ENCODE data around the gene FMR1. TPM values are rescaled to one million over a fixed set of nuclear protein-coding genes. Genes with fewer than 3 reads are reported as not detected.

Gene FMR1
- total RNA-seq, 1 experiment from 2014 or later: 50.9 TPM

DNA sequence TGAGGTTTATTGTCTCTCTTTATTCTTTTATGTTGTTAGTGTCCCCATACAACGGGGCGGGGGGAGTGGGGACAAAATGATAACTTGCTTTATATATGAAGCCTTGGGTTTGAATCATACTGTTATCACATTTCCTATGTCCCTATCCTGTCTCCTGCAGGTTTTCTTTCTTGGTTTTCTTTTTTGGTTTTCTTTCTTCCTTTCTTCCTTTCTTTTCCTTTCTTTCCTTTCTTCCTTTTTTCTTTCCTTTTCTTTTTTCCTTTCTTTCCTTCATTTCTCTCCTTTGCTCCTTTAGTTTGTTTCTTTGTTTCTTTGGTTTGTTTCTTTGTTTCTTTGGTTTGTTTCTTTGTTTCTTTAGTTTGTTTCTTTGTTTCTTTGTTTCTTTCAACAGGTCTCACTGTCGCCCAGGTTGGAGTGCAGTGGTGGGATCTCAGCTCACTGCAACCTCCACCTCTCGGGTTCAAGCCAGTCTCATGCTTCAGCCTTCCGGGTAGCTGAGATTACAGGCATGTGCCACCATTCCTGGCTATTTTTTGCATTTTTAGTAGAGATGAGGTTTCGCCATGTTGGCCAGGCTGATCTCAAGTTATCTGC is 4.8 kb downstream of the FMR1 start:
- DNase-seq (ENCODE audit: low spot score): no peak

- no peak for DNase-seq (ENCODE audit: low spot score)
These were observed 6.3 kb downstream of the FMR1 start for GRCh38 chrX:147917700-147918695.

DNA sequence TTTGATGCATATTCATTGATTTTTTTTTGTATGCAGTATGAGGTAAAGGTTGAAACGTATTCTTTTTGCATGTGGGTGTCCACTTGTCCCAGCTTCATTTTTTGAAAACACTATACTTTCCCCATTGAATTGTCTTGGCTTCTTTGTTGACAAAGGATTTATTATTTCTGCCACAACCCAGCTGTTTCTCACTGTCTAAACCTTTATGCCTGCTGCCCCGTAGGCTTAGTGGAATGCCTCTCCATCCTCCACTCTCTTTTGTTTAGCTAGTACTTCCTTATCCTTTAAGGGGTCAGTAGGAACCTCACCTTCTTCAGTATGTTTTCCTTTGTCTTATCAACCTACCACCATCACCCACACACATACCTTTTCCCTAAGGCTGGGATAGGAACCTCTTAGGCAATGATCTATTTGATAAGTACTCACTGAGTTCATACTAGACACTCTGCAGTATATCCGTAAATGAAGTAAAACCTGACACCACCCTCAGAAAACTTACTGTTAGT is 8.5 kb downstream of the FMR1 start:
- DNase-seq (ENCODE audit: low spot score): no peak

DNA sequence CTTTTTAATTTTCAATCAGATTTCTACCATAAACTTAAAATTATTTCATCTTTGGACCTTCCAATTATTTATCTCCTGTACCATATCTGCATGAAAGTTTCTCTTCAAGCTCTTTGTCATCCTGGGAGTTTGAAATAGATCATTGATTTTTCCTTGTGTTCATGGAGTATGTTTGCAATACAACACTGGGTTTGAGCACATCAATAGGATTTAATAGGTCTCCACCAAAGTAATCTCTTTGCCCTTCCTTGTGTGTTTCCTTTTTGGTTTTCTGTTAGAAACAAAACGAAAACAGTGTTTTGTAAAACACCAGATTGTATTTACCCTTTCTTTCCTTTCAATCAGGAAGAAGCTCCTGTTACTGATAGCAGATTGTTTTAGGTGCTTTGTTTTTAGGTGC is 11.9 kb downstream of the FMR1 start:
- no peak for DNase-seq (ENCODE audit: low spot score)

DNA sequence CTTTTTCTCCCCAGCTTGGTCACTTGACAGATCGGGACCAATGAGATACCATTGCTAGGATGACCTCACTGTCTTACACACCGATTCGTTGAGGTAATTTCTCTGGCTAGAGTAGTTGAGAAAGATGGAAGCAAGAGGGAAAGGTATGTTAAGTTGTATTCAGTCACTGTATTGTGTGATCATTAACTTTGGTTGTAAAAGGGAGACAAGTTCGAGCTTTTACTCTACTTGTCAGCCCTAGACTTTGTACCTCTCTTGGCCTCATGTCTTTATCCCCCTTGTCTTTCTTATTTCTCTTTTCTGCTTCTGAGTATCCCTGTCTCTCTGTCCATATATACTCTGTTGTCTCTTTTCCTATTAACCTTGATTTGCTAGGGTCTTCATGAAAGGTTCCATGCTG is 15.5 kb downstream of the FMR1 start:
- no peak for DNase-seq (ENCODE audit: low spot score)

DNA sequence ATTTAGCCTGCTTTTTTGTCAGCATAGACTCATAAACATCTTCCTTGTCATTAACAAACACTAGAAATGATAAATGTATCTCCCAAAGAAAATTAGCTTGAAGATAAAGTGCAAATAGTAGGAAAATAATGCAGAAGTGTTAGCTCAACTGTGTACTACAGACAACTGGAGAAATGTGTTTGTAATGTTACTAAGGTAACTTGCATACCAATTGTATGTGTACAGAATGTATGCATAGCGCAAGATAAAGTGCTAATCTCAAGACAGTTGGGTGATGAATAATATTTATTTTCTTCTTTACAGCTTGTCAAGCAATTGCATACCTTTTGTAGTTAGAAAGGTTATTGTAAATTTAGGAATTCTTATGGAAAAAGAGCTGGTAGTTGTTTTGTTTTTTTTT is 22.1 kb downstream of the FMR1 start:
- no peak for DNase-seq (ENCODE audit: low spot score)

- no peak for DNase-seq (ENCODE audit: low spot score)
These were observed 23.5 kb downstream of the FMR1 start for GRCh38 chrX:147935156-147935758.

DNA sequence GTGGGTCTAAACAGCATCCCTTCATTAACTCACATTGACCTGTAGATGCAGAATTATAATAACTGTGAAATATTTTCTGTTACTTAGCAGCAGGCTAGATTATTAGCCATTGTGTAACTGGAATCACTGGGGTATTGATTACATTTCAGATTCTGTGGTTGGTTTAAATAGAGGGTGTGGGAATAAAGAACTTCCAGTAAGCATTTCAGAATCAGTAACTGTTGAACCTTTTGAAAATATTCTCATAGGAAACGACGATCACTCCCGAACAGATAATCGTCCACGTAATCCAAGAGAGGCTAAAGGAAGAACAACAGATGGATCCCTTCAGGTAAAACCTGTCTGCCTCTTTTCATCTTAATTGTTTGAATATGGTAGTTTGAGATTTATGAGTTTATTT is 33.6 kb downstream of the FMR1 start:
- DNase-seq (ENCODE audit: low spot score): no peak

- DNase-seq (ENCODE audit: low spot score): no peak
These were observed 36.8 kb downstream of the FMR1 start for GRCh38 chrX:147948531-147948930.

DNA sequence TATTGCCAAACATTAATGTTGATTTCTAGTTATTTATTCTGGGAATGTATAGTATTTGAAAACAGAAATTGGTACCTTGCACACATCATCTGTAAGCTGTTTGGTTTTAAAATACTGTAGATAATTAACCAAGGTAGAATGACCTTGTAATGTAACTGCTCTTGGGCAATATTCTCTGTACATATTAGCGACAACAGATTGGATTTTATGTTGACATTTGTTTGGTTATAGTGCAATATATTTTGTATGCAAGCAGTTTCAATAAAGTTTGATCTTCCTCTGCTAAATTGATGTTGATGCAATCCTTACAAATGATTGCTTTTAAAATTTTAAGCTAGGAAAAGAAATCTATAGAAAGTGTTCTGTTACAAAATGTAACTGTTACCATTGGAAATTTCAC is 38.6 kb downstream of the FMR1 start:
- no peak for DNase-seq (ENCODE audit: low spot score)

GRCh38 chrX:147953976-147954375 is 42.3 kb downstream of the FMR1 start:
- no peak for DNase-seq (ENCODE audit: low spot score)

GRCh38 chrX:147957291-147957690 is 45.6 kb downstream of the FMR1 start:
- no peak for DNase-seq (ENCODE audit: low spot score)

- DNase-seq (ENCODE audit: low spot score): peak; percentile 75
These were observed 46.6 kb downstream of the FMR1 start for GRCh38 chrX:147958291-147958690.

DNA sequence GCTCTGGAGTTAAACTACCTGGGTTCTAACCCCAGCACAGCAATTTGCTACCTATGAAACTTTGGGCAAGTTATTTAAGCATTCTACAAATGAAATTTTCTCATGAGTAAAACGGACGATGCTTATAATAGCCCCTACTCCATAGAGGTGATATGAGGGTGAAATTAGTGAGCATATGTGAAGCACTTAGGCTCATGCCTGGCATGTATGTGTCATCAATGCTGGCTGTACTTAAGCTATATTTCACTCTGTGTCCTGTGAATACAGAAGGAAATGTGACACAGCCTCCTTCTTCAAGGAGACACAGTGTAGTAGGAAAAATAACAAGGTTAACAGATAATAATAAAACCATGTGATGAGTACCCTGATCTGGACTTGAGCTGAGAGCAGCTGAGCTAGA is 49.0 kb downstream of the FMR1 start:
- DNase-seq (ENCODE audit: low spot score): no peak

- DNase-seq (ENCODE audit: low spot score): no peak
These were observed 50.8 kb downstream of the FMR1 start for GRCh38 chrX:147962476-147962875.

- DNase-seq (ENCODE audit: low spot score): peak; percentile 55
These were observed 67.2 kb downstream of the FMR1 start for GRCh38 chrX:147978931-147979330.

GRCh38 chrX:147981038-147981752 is 69.5 kb downstream of the FMR1 start, which contains the start of gene FMR1NB:
Gene FMR1NB (plus strand): TSS chrX:147981337. CDS start chrX:147981403, 66 bp downstream.
- DNase-seq (ENCODE audit: low spot score): no peak
